GM12878 (cell line): ENCODE measurements around the gene DENND6B. TPM values are rescaled to one million over a fixed set of nuclear protein-coding genes. Genes with fewer than 3 reads are reported as not detected.
A peak's percentile ranks its signal among the peaks of the same experiment; 100 is the strongest.

Experiments
- ATAC-seq: fragments of 200-7000 bp; cut with Tn5 transposase; 3 replicates; pipeline ENCODE4 v1.9.1; 2020; ENCODE audit warnings: mild to moderate bottlenecking, moderate library complexity
- BruUV-seq: library from RNA; stranded (reverse); fragments of 400-500 nt; replicated peaks from 2 replicates; lab custom pipeline; 2021; lab: Mats Ljungman, UMichigan
- CTCF ChIA-PET: fragments of 300-600 bp; sonication (Branson Sonifier 250); formaldehyde crosslinking; extraction: SDS; loops from one replicate; lab custom pipeline; 2021; ENCODE audit warnings: inconsistent platforms; lab: Yijun Ruan, JAX
- POLR2A ChIA-PET: fragments of 350-600 bp; formaldehyde crosslinking; extraction: SDS; loops from one replicate; lab custom pipeline; 2021; ENCODE audit warnings: inconsistent platforms; lab: Charles Lee
- RAD21 ChIA-PET: fragments of 300-600 bp; sonication (Branson Sonifier 250); formaldehyde crosslinking; loops from one replicate; lab custom pipeline; 2023; ENCODE audit warnings: antibody characterized with exemption; ENCODE audit not compliant: unreplicated experiment; lab: Charles Lee
- SMC1A ChIA-PET: fragments of 300-600 bp; sonication (Branson Sonifier 250); formaldehyde crosslinking; loops from one replicate; lab custom pipeline; 2023; ENCODE audit not compliant: unreplicated experiment, uncharacterized antibody; lab: Charles Lee
- DNase-seq: peaks from one replicate; pipeline ENCODE4 v3.0.0-alpha.2; 2011; ENCODE audit warnings: low read depth, low spot score
- FAIRE-seq: peaks from 3 replicates; lab custom pipeline; 2011; peaks lifted over from hg19 to GRCh38; lab: Jason Lieb, UNC
- H2AFZ ChIP-seq: 2 replicates; pipeline ENCODE4 v1.6.0; 2011; ENCODE audit warnings: low read depth, low read length, control low read depth; ENCODE audit not compliant: control insufficient read depth
- H3K27ac ChIP-seq: 2 replicates; pipeline ENCODE4 v1.5.1; 2011; ENCODE audit warnings: control low read depth; ENCODE audit not compliant: control insufficient read depth, insufficient read depth
- H3K27me3 ChIP-seq, 2 experiments: replicated peaks in 1 of 2; 2 replicates each; pipeline versions ENCODE4 v1.6.0 to v1.6.1; 2011; ENCODE audit warnings: low read length in 1 of 2; ENCODE audit not compliant: control insufficient read depth in 2 of 2, insufficient read depth in 2 of 2
- H3K36me3 ChIP-seq, 2 experiments: 2 replicates each; pipeline ENCODE4 v1.5.1; 2011; ENCODE audit warnings: low read length in 1 of 2; ENCODE audit not compliant: control insufficient read depth in 2 of 2, insufficient read depth in 2 of 2
- H3K4me1 ChIP-seq: 2 replicates; pipeline ENCODE4 v1.6.1; 2011; ENCODE audit warnings: mild to moderate bottlenecking, low read length, moderate library complexity, mixed read lengths; ENCODE audit not compliant: control insufficient read depth, insufficient read depth
- H3K4me2 ChIP-seq: 2 replicates; pipeline ENCODE4 v1.6.0; 2011; ENCODE audit warnings: control low read depth; ENCODE audit not compliant: control insufficient read depth, insufficient read depth
- H3K4me3 ChIP-seq: fragments of 200-600 bp; sonication (generic); 2 replicates; pipeline ENCODE4 v1.5.1; 2016
- H3K79me2 ChIP-seq: 2 replicates; pipeline ENCODE4 v1.6.0; 2011; ENCODE audit warnings: low read length; ENCODE audit not compliant: control insufficient read depth, insufficient read depth
- H3K9ac ChIP-seq: 2 replicates; pipeline ENCODE4 v1.8.0; 2011; ENCODE audit warnings: low read length, control low read depth, mixed read lengths; ENCODE audit not compliant: control insufficient read depth, insufficient read depth
- H3K9me3 ChIP-seq: replicated peaks from 3 replicates; pipeline ENCODE4 v1.5.1; 2011; ENCODE audit warnings: mild to moderate bottlenecking, low read length; ENCODE audit not compliant: control insufficient read depth, insufficient read depth
- H4K20me1 ChIP-seq: 2 replicates; pipeline ENCODE4 v1.6.0; 2011; ENCODE audit not compliant: control insufficient read depth, insufficient read depth
- BCL11A ChIP-seq: IDR thresholded peaks from 2 replicates; pipeline ENCODE4 v1.6.1; 2011; ENCODE audit warnings: low read depth, low read length
- BCLAF1 ChIP-seq: fragments of 450-650 bp; IDR thresholded peaks from 2 replicates; pipeline ENCODE4 v1.6.1; 2017; ENCODE audit warnings: antibody characterized with exemption, mild to moderate bottlenecking, moderate library complexity
- BHLHE40 ChIP-seq, 2 experiments: fragments of 450-650 bp in 1 of 2; IDR thresholded peaks; 2 replicates each; pipeline ENCODE4 v1.6.1; 2011 to 2017; ENCODE audit warnings: low read depth in 2 of 2, borderline replicate concordance in 1 of 2, improper control_type of control experiment in 1 of 2, low read length in 1 of 2, mild to moderate bottlenecking in 1 of 2
- CEBPB ChIP-seq, 2 experiments: fragments of 150-350 bp in 1 of 2; IDR thresholded peaks; 2 replicates each; pipeline ENCODE4 v1.6.1; 2012 to 2014; ENCODE audit warnings: low read depth in 2 of 2, low read length in 2 of 2, borderline replicate concordance in 1 of 2, inconsistent platforms in 1 of 2
- E2F8 ChIP-seq: fragments of 450-650 bp; IDR thresholded peaks from 2 replicates; pipeline ENCODE4 v1.6.1; 2018; ENCODE audit warnings: mild to moderate bottlenecking, low read depth, moderate library complexity; ENCODE audit not compliant: partially characterized antibody
- EGR1 ChIP-seq, 2 experiments: IDR thresholded peaks; 1 replicate in 1 of 2; 2 replicates in 1 of 2; pipeline ENCODE4 v1.6.1; 2011 to 2012; ENCODE audit warnings: low read depth in 2 of 2, low read length in 2 of 2, borderline replicate concordance in 1 of 2, mild to moderate bottlenecking in 1 of 2, moderate library complexity in 1 of 2
- FOS ChIP-seq: IDR thresholded peaks from 3 replicates; pipeline ENCODE4 v1.6.1; 2011; ENCODE audit warnings: borderline replicate concordance; ENCODE audit not compliant: insufficient read length; ENCODE audit errors: extremely low read depth
- HCFC1 ChIP-seq: fragments of 150-350 bp; IDR thresholded peaks from 2 replicates; pipeline ENCODE4 v1.6.1; 2014; ENCODE audit warnings: low read length
- IKZF2 ChIP-seq, 2 experiments: fragments of 450-650 bp; IDR thresholded peaks; 2 replicates each; pipeline ENCODE4 v1.6.1; 2017; ENCODE audit warnings: mild to moderate bottlenecking in 2 of 2, moderate library complexity in 2 of 2
- MYB ChIP-seq: fragments of 150-350 bp; IDR thresholded peaks from 2 replicates; pipeline ENCODE4 v1.6.1; 2014; ENCODE audit warnings: mild to moderate bottlenecking, low read depth, low read length, borderline replicate concordance
- NFYB ChIP-seq: IDR thresholded peaks from 2 replicates; pipeline ENCODE4 v1.6.1; 2011; ENCODE audit warnings: low read depth, mild to moderate bottlenecking, low read length, improper control_type of control experiment, moderate library complexity; ENCODE audit not compliant: insufficient read depth
- POLR2A ChIP-seq: IDR thresholded peaks from 2 replicates; pipeline ENCODE4 v1.6.1; 2011; ENCODE audit warnings: low read depth, mild to moderate bottlenecking, low read length
- POLR2AphosphoS2 ChIP-seq: IDR thresholded peaks from 2 replicates; pipeline ENCODE4 v1.6.1; 2011; ENCODE audit warnings: low read depth, mild to moderate bottlenecking, low read length, improper control_type of control experiment, moderate library complexity
- POLR2AphosphoS5 ChIP-seq: IDR thresholded peaks from 2 replicates; pipeline ENCODE4 v1.6.1; 2011; ENCODE audit warnings: mild to moderate bottlenecking, low read length, inconsistent platforms
- POU2F2 ChIP-seq: IDR thresholded peaks from 3 replicates; pipeline ENCODE4 v1.6.1; 2011; ENCODE audit warnings: low read depth, mild to moderate bottlenecking, low read length, borderline replicate concordance
- TCF3 ChIP-seq: IDR thresholded peaks from 2 replicates; pipeline ENCODE4 v1.6.1; 2012; ENCODE audit warnings: low read depth, mild to moderate bottlenecking, low read length, borderline replicate concordance; ENCODE audit not compliant: insufficient read depth
- ZNF274 ChIP-seq: IDR thresholded peaks from one replicate; pipeline ENCODE4 v1.8.0; 2011; ENCODE audit not compliant: insufficient read length, insufficient read depth
- ZNF384 ChIP-seq: IDR thresholded peaks from 2 replicates; pipeline ENCODE4 v1.6.1; 2012; ENCODE audit warnings: low read depth, mild to moderate bottlenecking, low read length, improper control_type of control experiment, borderline replicate concordance
- WGBS: methylation state at CpG from one replicate; pipeline ENCODE4 v1.1.6; 2016; ENCODE audit warnings: low lambda C conversion rate; ENCODE audit not compliant: insufficient replicate concordance, insufficient coverage; ENCODE audit errors: missing lambda C conversion rate; 5-methylcytosine and 5-hydroxymethylcytosine counted together
- in situ Hi-C: fragments of 300-500 bp; cut with MboI; formaldehyde crosslinking; loops from 9 replicates; pipeline ENCODE4 v1.14.3; 2018; ENCODE audit warnings: mixed read lengths
- intact Hi-C: fragments of 100-400 bp; cut with micrococcal nuclease; formaldehyde crosslinking; loops from one replicate; pipeline ENCODE4 v1.14.2; 2022; ENCODE audit not compliant: unreplicated experiment
- polyA plus RNA-seq, 11 experiments: library from polyadenylated mRNA; depleted of rRNA in 4 of 11; unstranded in 6 of 11; stranded (reverse) in 5 of 11; fragments of >200 nt; fragmentation: Nextera tagmentation in 4 of 11; fragmentation: Illumina TruSeq in 1 of 11; extraction: Ambion mirVana in 4 of 11; extraction: Trizol in 1 of 11; gene quantifications; 1 replicate in 1 of 11; 2 replicates in 10 of 11; pipeline versions ENCODE4 v1.2.1 to v1.2.3, GENCODE V29; 2011 to 2016; ENCODE audit warnings: inconsistent platforms in 2 of 11, missing spikeins in 2 of 11, low read depth in 1 of 11
- total RNA-seq, 4 experiments: library from RNA; depleted of rRNA in 3 of 4; stranded (reverse); fragments of >200 nt in 3 of 4; fragmentation: Illumina TruSeq in 1 of 4; extraction: Trizol in 1 of 4; gene quantifications; 2 replicates each; pipeline versions ENCODE4 v1.2.1 to v1.2.3, GENCODE V29; 2013 to 2021

The DENND6B gene
- total and polyA plus RNA-seq, 10 of the 15 experiments (the other 5 are each of a cell fraction or from before 2014, with no cell fraction given), result 0.72 to 11.3 (median 6.2) TPM

- no peaks in the 10 kb centered on the region for H3K4me1 ChIP-seq
- no peak for TF ChIP-seq ZNF384
- 0 out of 2 replicates have a peak, but pooled peaks have one; percentile 30 for TF ChIP-seq POLR2AphosphoS5
- no peak for TF ChIP-seq CEBPB (IDR thresholded peaks at IDR 0.05; ENCODE audit: borderline replicate concordance in 1 of 2, low read depth in 2 of 2, low read length in 2 of 2)
- TF ChIP-seq POLR2AphosphoS2, result no peak
- no peak for TF ChIP-seq IKZF2 (IDR thresholded peaks at IDR 0.05)
- no peak for TF ChIP-seq FOS
- TF ChIP-seq HCFC1, result no peak
- no peak for TF ChIP-seq EGR1 (IDR thresholded peaks at IDR 0.05; ENCODE audit: borderline replicate concordance in 1 of 2, low read depth in 2 of 2, low read length in 2 of 2)
- no peak for TF ChIP-seq E2F8
- no peak for TF ChIP-seq NFYB
- TF ChIP-seq BCL11A, result no peak
- 0 out of 2 replicates have a peak, but pooled peaks have one; percentile 8 for TF ChIP-seq POLR2A
- no peak for TF ChIP-seq BCLAF1
- no peak for TF ChIP-seq ZNF274
- no peak for TF ChIP-seq TCF3
- no peak for TF ChIP-seq POU2F2
- TF ChIP-seq MYB, result no peak
- no peak for TF ChIP-seq BHLHE40 (IDR thresholded peaks at IDR 0.05; ENCODE audit: borderline replicate concordance in 1 of 2, low read depth in 2 of 2, low read length in 1 of 2)
- TF ChIP-seq, all 136 proteins: peak for 2
- Histone ChIP-seq H3K79me2 (no peaks in the 10 kb centered on the region), H3K27ac (no peak overlapping the region), H3K9ac (no peak overlapping the region), H3K9me3 (no peaks in the 10 kb centered on the region), H4K20me1 (no peaks in the 10 kb centered on the region), H3K27me3 (no peaks in the 10 kb centered on the region), H2AFZ (no peak overlapping the region), H3K4me3 (no peak overlapping the region), H3K36me3 (peaks cover 0 to 48% of the 10 kb centered on the region in 2 experiments; a peak in 3 of 4 replicates), H3K4me2 (no peak overlapping the region)
- POLR2A ChIA-PET, result no interaction called here
- FAIRE-seq, result no peak
- SMC1A ChIA-PET, result no interaction called here
- no TSS peak for BruUV-seq
- WGBS, result 73% methylated on average over 13 of the region's 13 CpGs
- in situ Hi-C loops, result no loop called here
- CTCF ChIA-PET, result no interaction called here
- ATAC-seq, result no peak
- no peak for DNase-seq
- RAD21 ChIA-PET, result no interaction called here
- intact Hi-C loops, result no loop called here
Observed at GRCh38 chr22:50284479-50284878, 42.3 kb downstream of the DENND6B start.
